Activated gamma-delta T cell (primary cell): Measurements from ENCODE around the gene CFAP210.
"Not testable (repeated sequence)": the region's sequence is repeated elsewhere in the genome, so short reads cannot be mapped to it uniquely, and the experiment has no call there.

Experiments used
- DNase-seq: peaks from one replicate; lab custom pipeline; 2025; lab: John Stamatoyannopoulos, UW

CFAP210 gene

GRCh38 chr2:169619946-169620345 is 74.3 kb downstream of the CFAP210 start:
- no peak for DNase-seq

GRCh38 chr2:169615982-169616381 is 78.2 kb downstream of the CFAP210 start:
- not testable (repeated sequence) for DNase-seq

GRCh38 chr2:169613876-169614275 is 80.3 kb downstream of the CFAP210 start:
- no peak for DNase-seq

GRCh38 chr2:169609264-169609663 is 84.9 kb downstream of the CFAP210 start:
- DNase-seq = no peak

- DNase-seq = no peak
These were observed 94.6 kb downstream of the CFAP210 start for GRCh38 chr2:169599568-169599967.

GRCh38 chr2:169598982-169599381 is 95.2 kb downstream of the CFAP210 start:
- no peak for DNase-seq

GRCh38 chr2:169596546-169596945 is 97.7 kb downstream of the CFAP210 start:
- DNase-seq = not testable (repeated sequence)
